Measurements from ENCODE around the gene LRIG3. TPM values are rescaled to one million over a fixed set of nuclear protein-coding genes. Genes with fewer than 3 reads are reported as not detected.
"Not testable (repeated sequence)": the region's sequence is repeated elsewhere in the genome, so short reads cannot be mapped to it uniquely, and the experiment has no call there.

Gene LRIG3
- total and polyA plus RNA-seq, 12 donors = 1.8 to 8.5 (median 6.4) TPM

GRCh38 chr12:58905422-58905821 lies 14.9 kb downstream of the LRIG3 start:
- H3K9me3 ChIP-seq = peaks cover 0 to 6% (median 0%) of the 10 kb centered on the region in 11 donors
- ATAC-seq = no peak
- no peak overlapping the region for H3K27ac ChIP-seq
- intact Hi-C loops (cut with DNase I) = no loop called here
- 88 to 93% methylated on average over 9 of the region's 9 CpGs for WGBS, 2 donors
- no peak for TF ChIP-seq CTCF (IDR thresholded peaks at IDR 0.05)
- peaks cover 0 to 15% (median 0%) of the 10 kb centered on the region in 9 donors for H3K4me1 ChIP-seq
- no peaks in the 10 kb centered on the region for H3K27me3 ChIP-seq
- DNase-seq = no peak
- no peak overlapping the region for H3K4me3 ChIP-seq
- H3K36me3 ChIP-seq = peaks cover 0 to 67% (median 8%) of the 10 kb centered on the region in 9 donors

GRCh38 chr12:58902726-58903125 lies 17.6 kb downstream of the LRIG3 start:
- WGBS, 2 donors = 96 to 100% methylated on average over 1 of the region's 1 CpG

GRCh38 chr12:58901664-58902063 lies 18.6 kb downstream of the LRIG3 start:
- intact Hi-C loops (cut with DNase I) = no loop called here
- Histone ChIP-seq H3K4me3 (no peak overlapping the region), H3K4me1 (peaks cover 0 to 15% (median 4%) of the 10 kb centered on the region in 9 donors), H3K36me3 (peaks cover 0 to 29% (median 0%) of the 10 kb centered on the region in 9 donors), H3K9me3 (peaks cover 0 to 6% (median 0%) of the 10 kb centered on the region in 11 donors), H3K27ac (no peak overlapping the region), H3K27me3 (no peaks in the 10 kb centered on the region)
- WGBS, 2 donors = 92% methylated on average over 5 of the region's 5 CpGs
- no peak for ATAC-seq
- TF ChIP-seq CTCF (IDR thresholded peaks at IDR 0.05) = no peak
- DNase-seq = no peak

More at GRCh38 chr12:58902726-58903125, 17.6 kb downstream of the LRIG3 start:
- H3K36me3 ChIP-seq = peaks cover 0 to 40% (median 2%) of the 10 kb centered on the region in 9 donors
- H3K9me3 ChIP-seq; ATAC-seq; H3K4me3 ChIP-seq; H3K4me1 ChIP-seq; DNase-seq; intact Hi-C loops (cut with DNase I); H3K27ac ChIP-seq; H3K27me3 ChIP-seq: not testable (repeated sequence)

GRCh38 chr12:58897969-58898368 lies 22.3 kb downstream of the LRIG3 start:
- intact Hi-C loops (cut with DNase I) = no loop called here
- Histone ChIP-seq H3K27me3 (no peaks in the 10 kb centered on the region), H3K4me3 (no peak overlapping the region), H3K36me3 (no peaks in the 10 kb centered on the region), H3K4me1 (peaks cover 0 to 37% (median 9%) of the 10 kb centered on the region in 9 donors), H3K9me3 (no peaks in the 10 kb centered on the region), H3K27ac (no peak overlapping the region)
- 79 to 80% methylated on average over 4 of the region's 4 CpGs for WGBS, 2 donors
- no peak for DNase-seq
- TF ChIP-seq CTCF (IDR thresholded peaks at IDR 0.05) = no peak
- no peak for ATAC-seq

GRCh38 chr12:58896278-58896677 lies 24.0 kb downstream of the LRIG3 start:
- no peak overlapping the region for H3K4me3 ChIP-seq
- no peaks in the 10 kb centered on the region for H3K9me3 ChIP-seq
- DNase-seq (no peak), ATAC-seq (no peak)
- H3K36me3 ChIP-seq = no peaks in the 10 kb centered on the region
- no peak overlapping the region for H3K27ac ChIP-seq
- 56 to 73% methylated on average over 1 of the region's 1 CpG for WGBS, 2 donors
- no peak for TF ChIP-seq CTCF (IDR thresholded peaks at IDR 0.05)
- intact Hi-C loops (cut with DNase I) = no loop called here
- no peaks in the 10 kb centered on the region for H3K27me3 ChIP-seq
- H3K4me1 ChIP-seq = peaks cover 0 to 38% (median 9%) of the 10 kb centered on the region in 9 donors

Measured in heart right ventricle (tissue), 16 donors.